Body of pancreas (tissue), 4 donors: ENCODE measurements around the gene IZUMO4.

Source experiments
- CTCF ChIP-seq, 7 experiments: fragments of 450-650 bp in 4 of 7; fragments of 200-600 bp in 3 of 7; sonication (generic) in 3 of 7; IDR thresholded peaks; one replicate each; pipeline ENCODE4 v1.5.1; 2016 to 2019; ENCODE audit warnings: antibody characterized with exemption in 7 of 7
- POLR2A ChIP-seq, 3 donors: fragments of 450-650 bp; IDR thresholded peaks; one replicate each; pipeline ENCODE4 v1.6.1; 2016; ENCODE audit warnings: antibody characterized with exemption in 3 of 3, mild to moderate bottlenecking in 2 of 3

GRCh38 chr19:2062770-2063169 lies 33.9 kb upstream of the IZUMO4 start:
- TF ChIP-seq CTCF (IDR thresholded peaks at IDR 0.05), result no peak
- no peak for TF ChIP-seq POLR2A (IDR thresholded peaks at IDR 0.05)
